G401 (cell line): Measurements from ENCODE around the gene C22orf15. TPM values are rescaled to one million over a fixed set of nuclear protein-coding genes. Genes with fewer than 3 reads are reported as not detected.

Experiments
- DNase-seq: peaks from one replicate; pipeline ENCODE4 v3.0.0-alpha.2; 2015; ENCODE audit warnings: low spot score
- in situ Hi-C: cut with HindIII; loops from 2 replicates; pipeline ENCODE4 v1.10.0; 2016; ENCODE audit warnings: low sequenced_read_pairs, mixed read lengths
- total RNA-seq: library from RNA; depleted of rRNA; stranded (reverse); fragments of >200 nt; shearing (Covaris generic); gene quantifications from 2 replicates; pipeline ENCODE4 v1.2.3, GENCODE V29; 2014

Gene C22orf15
- total RNA-seq, 1 experiment from 2014 or later, result not detected

DNA sequence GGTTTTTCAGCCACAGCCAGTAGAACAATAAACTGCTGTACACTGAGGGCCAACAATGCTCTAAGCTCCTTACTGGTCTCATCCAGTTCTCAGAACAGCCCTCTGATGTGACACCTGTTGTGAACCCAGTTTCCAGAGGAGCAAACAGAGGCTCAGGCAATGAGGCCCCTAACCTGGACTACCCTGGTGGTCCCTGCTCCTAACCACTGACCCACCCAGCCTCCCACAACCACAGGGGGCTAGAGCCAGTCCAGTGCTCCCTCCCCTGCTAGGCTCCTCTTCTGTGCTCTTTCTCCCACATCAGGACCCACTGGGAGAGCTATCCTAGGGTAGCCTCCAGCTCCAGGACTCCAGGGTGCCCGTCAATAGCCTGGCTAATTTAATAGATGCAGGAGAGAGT lies 19.9 kb downstream of the C22orf15 start:
- in situ Hi-C loops, result no loop called here
- DNase-seq, result no peak

- in situ Hi-C loops, result no loop called here
- DNase-seq, result no peak
These were observed 20.7 kb downstream of the C22orf15 start for GRCh38 chr22:23783265-23784150.

DNA sequence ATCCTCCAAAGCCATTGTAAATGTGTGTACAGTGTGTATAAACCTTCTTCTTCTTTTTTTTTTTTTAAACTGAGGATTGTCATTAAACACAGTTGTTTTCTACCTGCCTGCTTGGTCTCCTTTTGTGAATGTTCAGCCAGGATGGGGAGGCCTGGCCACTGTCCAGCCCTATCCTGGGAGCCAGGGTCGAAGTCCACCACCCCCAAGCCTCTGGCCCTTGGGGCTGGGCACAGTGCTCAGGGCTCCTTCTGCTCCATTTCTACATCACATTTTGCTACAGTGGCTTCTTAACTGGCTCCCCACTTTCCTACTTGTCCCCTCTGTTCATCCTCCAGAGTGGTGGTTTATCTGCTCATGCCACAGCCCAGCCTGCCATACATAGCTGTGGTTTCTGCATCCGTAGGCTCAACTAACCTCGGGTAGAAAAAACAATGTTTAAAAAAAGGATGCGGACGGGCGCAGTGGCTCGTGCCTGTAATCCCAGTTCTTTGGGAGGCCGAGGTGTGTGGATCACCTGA lies 21.5 kb downstream of the C22orf15 start:
- in situ Hi-C loops, result no loop called here
- DNase-seq, result no peak

DNA sequence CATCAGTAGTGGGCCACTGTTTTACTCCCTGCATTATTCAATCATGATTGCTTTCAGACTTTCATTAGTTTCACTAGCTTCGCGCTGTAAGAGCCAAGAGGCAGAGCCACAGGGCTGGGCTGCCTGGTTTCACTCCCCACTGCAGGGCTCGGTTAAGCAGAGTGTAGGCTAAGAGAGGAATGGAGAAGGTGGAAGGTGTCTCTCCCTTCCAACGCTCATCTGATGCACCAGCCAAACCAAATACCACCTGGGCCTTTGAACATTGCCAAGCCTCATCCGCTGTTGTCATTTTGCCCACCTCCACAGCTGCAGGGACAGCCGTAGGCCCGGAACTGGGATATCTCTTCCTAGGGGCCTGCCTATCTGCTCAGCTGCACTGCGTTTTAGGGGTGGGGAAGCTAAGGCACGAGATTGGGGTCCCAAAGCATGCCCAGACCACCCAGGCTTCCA lies 23.5 kb downstream of the C22orf15 start:
- no peak for DNase-seq
- in situ Hi-C loops, result no loop called here

- in situ Hi-C loops, result no loop called here
- DNase-seq, result peak; percentile 87
These were observed 24.2 kb downstream of the C22orf15 start, which contains the start of gene SMARCB1 for GRCh38 chr22:23786752-23787599. TSS of gene SMARCB1 (plus strand) at chr22:23786966. CDS start at chr22:23787170, 204 bp downstream.

DNA sequence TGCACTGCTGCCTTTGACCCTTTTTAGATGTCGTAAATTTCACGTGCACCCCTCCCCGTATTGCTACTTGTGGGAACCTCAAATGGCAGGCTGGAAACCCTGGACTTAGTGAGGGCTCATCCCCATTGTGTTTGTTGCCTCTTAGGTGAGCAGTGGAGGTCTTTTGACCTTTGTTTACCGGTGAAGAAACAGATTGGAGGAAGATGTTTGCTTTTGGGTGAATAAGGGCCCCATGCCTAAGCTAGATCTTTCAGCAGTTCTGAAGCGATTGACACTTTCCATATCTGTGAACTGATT lies 24.8 kb downstream of the C22orf15 start:
- in situ Hi-C loops, result no loop called here

GRCh38 chr22:23787910-23788309 lies 25.1 kb downstream of the C22orf15 start:
- in situ Hi-C loops, result no loop called here
- peak; percentile 24 for DNase-seq

More for the DNA sequence above, 24.8 kb downstream of the C22orf15 start:
- no peak for DNase-seq

DNA sequence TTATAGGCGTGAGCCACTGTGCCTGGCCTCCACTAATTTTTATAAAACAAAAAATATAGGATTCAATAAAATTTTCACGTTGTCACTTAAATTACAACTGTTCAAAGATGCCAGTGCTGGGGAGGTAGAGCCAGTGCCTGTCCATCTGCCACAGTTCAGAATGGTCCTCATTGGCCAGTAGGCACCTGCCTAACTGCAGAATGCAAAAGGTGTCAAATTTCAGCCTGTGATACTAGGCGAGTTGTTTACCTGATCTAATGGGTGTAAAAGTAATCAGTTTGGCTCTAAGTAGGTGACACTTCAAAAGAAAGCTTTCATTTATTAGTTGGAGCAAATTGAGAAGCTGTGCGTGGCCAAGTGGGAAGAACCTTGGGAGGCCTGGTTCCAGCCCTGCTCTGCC lies 26.3 kb downstream of the C22orf15 start:
- in situ Hi-C loops, result no loop called here
- no peak for DNase-seq

GRCh38 chr22:23789638-23790037 lies 26.8 kb downstream of the C22orf15 start:
- DNase-seq, result no peak
- in situ Hi-C loops, result no loop called here

DNA sequence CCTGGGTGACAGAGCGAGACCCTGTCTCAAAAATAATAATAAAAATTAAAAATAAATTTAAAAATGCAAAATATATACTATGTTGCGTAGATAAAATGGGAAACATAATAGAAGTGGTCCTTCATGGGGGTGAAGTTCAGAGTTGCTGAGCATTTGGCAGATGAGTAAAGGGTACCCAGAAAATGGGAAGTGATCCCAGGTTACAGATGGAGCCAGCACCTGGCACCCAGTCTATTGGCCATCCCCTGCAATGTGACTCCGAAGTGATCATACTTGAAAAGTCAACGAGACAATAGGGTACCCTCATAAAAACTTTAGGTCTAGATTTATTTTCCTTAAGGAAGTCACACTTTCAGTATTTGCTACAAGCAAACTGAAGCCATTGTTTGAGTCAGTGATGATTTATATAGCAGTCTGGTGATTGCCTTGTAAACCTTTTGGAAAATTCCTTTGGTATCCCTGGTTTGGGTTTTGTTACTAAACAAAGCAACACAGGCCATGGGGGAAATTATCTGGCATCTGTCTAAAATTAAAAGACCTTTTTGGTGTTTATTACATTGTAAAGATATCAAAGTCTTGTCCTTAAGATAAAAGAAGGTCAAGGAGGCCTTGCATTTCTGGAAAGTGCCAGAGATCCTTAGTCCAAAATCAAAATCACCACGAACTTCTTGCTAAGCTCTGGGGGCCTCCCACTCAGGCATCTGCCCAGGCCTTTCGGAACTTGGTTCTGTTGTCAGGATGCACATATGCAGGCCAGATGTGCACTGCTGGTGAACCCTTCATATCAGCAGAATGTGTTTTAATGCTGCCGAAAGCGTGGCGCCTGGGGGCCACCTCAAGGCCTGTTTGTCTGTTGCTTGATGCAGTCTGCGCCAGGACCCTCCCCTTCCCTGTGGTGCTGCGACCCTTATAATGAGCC lies 28.3 kb downstream of the C22orf15 start:
- in situ Hi-C loops, result no loop called here
- DNase-seq, result peak; percentile 56

GRCh38 chr22:23791738-23792645 lies 29.2 kb downstream of the C22orf15 start:
- in situ Hi-C loops, result no loop called here

DNA sequence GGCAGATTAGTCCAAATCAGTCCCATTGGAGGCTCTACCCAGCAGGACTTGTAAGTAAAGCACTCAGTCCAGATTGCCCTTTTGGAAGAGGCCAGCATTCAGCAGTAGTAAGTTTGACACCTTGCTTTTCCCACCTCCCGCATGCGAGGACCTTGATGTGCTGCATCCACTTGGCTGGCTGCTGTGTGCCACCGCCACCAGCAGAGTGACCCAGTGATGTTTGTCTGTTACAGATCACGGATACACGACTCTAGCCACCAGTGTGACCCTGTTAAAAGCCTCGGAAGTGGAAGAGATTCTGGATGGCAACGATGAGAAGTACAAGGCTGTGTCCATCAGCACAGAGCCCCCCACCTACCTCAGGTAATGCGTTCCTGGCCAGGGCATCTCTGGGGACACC lies 30.5 kb downstream of the C22orf15 start:
- in situ Hi-C loops, result no loop called here

More at GRCh38 chr22:23791738-23792645, 29.2 kb downstream of the C22orf15 start:
- DNase-seq, result no peak

DNA sequence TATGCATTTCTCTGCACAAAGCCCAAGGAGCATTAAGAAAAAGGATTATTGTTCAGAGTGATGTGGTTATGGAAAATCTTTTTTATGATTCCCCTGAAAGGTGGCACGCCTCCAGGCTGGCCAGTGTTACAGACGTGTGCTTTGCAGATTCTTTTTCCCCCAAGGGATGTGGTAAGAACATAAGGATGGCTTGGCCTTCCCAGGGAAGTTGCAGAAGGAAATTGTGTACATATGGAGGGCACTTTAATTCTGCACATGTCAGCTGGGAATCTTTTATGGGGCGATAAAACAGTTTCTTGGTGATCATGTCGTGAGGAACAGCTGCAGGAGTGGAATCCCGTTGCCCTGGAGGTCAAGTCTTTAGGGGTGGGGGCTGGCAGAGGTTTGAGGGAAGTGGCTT lies 33.7 kb downstream of the C22orf15 start:
- DNase-seq, result no peak
- in situ Hi-C loops, result no loop called here

More for the DNA sequence above, 30.5 kb downstream of the C22orf15 start:
- DNase-seq, result no peak

DNA sequence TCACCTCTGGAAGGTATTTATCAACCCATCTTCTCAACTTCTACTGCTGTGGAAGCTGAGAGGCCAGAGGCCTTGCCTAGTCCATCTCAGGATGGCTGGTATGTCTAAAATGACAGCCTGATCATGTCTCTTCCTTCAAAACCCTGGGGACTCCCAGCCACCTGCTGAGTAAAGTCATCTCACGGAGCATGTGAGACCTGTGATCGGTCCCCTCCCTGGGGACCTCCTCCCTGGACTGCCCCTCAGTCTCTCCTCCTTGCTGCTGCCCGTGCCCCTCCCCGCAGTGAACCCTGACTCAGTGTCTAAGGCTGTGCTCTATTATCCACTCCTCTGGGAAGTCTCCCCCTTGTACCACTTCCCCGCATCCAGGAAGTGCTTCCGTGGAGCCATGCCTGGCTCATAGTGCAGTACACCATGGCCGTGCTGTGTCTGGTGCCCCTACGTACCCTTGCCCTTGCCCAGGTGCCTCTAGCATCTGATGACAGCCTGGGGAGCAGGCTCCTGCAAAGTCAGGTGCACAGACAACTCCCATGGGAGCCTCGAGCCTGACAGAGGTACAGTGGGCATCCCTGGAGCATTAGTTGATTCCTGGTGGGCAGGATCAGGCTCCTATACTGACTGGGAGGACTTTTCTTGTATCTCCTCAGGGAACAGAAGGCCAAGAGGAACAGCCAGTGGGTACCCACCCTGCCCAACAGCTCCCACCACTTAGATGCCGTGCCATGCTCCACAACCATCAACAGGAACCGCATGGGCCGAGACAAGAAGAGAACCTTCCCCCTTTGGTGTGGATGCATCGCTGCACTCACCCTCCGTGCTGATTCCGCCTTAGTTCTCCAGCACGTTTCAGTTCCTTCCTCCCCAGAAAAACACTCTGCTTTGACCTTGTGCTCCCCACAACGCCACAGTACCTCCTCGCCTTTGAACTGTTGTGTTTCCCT lies 37.8 kb downstream of the C22orf15 start:
- DNase-seq, result no peak
- in situ Hi-C loops, result no loop called here

- in situ Hi-C loops, result no loop called here
- no peak for DNase-seq
These were observed 38.5 kb downstream of the C22orf15 start for GRCh38 chr22:23801238-23801821.

DNA sequence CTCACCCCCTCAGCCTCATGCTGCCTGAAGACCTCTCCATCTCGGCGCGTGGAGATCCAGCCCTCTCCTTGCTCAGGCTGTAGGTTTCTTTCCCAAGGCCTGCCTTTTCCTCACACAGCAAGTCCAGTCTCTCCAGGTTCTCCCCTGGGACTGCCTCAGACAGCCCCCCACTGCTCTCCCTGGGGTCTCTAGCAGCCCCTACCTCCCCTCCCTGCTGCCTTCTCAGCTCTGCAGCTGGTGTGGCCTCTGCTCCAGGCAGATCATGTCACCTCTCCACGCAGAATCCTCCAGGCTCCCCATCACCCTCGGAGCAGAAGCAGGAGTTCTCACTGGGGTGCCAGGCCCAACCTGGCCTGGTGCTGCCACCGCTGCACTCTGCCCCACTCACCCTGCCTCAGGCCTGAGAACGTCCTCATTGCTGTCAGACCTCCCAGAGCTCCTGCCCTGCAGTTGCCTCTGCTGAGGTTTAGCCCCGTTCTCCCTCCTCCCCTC lies 39.1 kb downstream of the C22orf15 start:
- in situ Hi-C loops, result no loop called here
- DNase-seq, result no peak
